GM19372 (cell line): ENCODE results near the gene TRABD2B.

Experiments used
- ATAC-seq: cut with Tn5 transposase; IDR thresholded peaks from one replicate; pipeline ENCODE4 v1.9.1; 2021; ENCODE audit warnings: mild to moderate bottlenecking, low read depth, moderate library complexity; ENCODE audit not compliant: unreplicated experiment

The TRABD2B gene

DNA sequence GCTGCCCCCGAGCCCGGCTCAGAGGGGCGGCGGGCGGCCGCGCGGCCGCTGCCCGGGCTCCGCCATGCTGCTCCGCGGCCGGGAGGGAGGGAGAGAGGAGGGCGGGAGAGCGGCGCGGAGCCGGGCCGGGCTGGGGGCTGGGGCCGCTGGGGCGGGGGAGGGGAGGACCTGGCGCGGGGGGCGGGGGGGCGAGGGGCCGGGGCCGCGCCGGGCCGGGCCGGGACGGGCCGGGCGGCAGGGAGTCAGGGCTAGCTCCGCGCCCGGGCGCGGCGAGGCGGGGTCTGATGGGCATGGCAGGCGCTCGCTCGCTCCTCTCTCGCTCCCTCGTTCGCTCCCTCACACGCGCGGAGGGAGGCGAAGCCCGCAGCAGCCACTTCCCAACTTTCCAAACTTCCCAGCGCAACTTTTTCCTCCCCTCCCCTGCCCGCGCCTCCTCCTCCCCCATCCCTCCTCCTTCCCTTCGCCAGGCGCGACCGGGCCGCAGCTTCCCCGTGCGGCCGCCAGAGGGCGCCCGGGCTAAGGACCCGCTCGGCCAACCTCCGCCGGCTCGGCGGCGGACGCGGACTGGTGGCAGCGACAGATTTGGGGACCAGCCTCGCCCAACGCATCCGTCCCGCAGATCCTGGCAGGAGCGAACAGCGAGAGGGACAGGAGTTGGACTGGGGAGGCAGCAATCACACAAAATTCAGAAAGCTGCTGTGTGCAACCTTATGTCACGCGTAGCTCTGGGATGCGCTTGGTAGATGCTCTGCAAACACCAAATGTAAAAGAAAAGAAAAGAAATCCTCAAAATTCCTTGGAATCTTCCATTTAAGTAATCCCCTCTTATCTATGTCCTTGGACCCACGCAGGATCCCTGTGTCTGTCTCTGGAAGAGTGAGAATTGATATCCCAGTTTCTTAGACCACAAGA lies at the start of gene TRABD2B:
Gene TRABD2B (minus strand): TSS at position 97 of the 912 bp plus-strand sequence.
- ATAC-seq, result peak; percentile 90

DNA sequence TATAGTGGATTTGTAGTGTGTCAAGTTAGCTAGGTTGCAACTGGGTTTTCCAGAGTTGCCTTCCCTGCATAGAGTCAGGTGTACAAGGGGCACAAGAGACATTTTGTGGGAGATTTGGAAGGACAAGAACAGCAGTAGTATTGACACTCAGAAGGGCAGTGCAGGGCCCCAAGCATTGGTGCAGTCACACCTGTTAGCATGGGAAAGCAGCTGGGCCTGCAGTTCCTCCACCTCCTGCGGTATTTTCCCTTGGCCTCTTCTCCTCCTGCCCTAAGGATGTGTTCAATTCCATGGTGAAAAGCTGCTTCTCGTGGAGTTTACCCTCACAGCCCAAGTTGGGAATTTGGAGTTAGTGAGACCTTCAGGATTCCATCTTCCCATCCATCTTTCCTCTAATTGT lies 47.1 kb upstream of the TRABD2B start:
- ATAC-seq, result no peak

DNA sequence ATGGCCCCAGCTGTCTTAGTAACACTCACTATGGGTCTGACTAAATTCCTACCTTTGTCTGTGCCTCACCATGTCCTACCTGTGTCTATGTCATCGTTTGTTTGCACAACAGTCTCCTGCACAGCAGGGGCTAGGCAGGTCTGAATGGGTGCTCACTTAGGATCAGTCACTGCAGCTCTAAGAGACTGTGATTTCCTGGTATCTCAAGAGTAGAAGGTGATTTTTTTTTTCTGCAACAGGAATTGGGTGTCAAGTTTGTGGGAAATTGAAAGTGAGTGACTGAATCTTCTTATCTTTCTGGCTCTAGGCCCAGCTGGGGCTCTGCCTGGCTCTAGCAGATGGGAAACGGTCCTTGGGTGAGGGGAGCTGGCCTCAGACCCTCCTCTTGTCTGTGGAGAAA lies 46.4 kb upstream of the TRABD2B start:
- ATAC-seq, result no peak

DNA sequence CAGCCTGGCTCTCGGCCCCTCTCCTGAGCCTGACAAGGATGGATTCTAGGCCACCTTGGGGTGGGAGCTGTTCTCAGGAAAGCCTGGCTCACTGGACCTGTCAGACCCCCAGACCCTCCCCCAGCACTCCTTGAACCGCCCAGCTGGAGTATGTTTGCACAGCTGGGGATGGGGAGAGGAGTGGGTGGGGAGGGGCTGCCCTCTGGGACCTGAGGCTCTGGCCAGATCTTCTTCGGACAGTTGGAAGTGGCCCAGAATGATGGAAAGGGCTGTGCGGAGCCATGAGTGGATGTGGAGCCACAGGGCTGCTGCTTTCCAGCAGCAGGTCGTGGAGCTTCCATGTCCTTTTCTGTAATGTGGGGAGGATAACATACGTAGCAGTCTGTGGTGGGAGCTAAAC lies 43.0 kb upstream of the TRABD2B start:
- ATAC-seq, result no peak

DNA sequence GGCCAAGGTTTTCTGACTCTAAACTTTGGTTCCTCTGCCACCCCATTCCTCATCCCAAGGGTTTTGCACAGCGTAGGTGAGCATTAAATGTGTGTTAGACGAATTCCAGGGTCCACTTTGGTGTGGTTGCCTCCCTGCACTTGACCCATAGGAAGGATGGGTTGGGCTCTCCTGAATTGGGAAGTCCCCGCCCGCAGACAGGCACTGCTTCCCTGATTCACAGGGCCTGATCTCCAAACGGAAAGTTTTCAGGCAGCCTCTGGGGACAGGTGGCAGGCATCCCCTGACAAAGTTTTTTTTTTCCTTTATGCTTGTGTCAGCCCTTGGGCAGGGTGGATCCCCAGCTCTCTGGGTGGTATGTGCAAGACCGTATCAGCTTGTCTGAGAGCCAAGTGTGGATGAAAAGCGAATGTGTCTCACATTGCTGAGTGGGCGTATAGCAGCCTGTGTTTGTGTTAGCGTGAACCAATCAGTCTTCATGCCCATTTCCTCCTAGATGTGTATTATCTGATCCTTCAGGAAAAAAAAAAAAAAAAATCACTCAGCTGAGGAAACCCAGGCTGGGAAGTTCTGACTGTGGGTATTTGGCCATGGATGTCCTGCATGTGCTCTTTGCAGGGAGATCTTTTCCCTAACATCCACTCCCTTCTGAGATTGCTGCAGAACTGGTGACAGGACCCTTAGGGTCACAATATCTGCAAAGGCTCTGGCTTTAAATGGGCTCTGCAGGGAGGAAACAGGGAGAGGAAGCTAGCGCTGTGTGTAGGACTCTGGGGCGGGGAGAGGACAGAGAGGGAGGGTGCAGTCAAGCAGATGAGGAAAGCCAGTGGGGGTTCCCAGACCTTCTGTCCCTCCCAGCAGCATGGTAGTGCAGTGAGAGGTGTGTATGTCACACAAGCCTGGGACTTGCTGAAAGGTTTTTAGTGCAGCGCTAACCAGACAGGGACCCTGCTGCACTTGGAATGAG lies 42.2 kb upstream of the TRABD2B start:
- no peak for ATAC-seq

DNA sequence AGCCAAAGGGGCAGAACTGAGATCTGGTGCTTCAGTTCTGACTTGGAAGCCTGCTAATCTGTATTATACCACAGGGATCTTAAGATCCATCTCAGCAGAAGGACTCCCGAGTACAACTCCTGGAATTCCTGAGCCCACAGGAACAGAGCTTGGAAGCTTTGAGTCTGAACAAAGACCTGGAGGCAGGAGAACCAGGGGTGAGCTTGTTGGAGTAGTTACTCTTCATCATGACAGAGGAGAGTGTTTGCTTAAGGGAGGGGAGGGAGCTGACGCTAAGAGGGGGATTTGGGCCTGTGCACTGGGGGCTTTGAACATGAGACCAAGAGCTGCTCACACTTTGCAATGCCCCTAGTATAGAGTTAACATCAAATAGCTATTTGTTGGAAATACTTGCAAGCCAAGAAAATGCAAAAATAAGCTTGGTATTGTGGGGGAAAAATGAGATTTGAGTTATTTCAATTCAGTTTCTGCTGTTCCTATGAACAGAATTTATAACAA lies 41.1 kb upstream of the TRABD2B start:
- ATAC-seq, result no peak

DNA sequence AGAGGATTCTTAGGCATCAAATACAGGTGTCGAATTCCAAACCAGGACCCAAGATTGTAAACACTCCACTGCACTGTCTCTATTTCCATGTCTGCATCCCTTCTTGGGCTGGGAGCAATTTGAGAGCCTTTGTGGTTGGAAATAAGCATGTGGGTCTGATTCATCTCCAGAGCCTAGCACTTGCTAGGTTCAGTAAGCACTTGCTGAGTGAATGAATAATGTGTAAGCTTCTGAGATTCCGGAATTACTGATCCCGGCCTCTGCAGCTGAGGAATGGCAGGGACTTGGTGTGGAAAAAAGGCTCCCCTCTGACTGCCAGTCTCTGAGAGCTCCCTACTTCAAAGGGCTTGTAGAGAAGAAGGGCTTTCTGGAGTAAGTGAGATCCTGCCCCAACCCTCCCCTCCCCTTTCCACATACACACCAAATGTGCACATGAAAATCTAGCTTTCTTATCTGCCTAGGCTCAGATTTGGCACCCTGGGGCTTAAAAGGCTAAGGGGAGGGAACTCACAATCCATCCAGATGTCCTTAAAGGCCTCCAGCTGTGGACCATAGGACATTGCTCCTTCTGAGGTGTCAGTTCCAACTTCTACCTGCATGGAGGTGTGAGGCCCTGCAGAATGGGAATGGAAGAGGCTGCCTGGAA lies 39.6 kb upstream of the TRABD2B start:
- ATAC-seq, result no peak

DNA sequence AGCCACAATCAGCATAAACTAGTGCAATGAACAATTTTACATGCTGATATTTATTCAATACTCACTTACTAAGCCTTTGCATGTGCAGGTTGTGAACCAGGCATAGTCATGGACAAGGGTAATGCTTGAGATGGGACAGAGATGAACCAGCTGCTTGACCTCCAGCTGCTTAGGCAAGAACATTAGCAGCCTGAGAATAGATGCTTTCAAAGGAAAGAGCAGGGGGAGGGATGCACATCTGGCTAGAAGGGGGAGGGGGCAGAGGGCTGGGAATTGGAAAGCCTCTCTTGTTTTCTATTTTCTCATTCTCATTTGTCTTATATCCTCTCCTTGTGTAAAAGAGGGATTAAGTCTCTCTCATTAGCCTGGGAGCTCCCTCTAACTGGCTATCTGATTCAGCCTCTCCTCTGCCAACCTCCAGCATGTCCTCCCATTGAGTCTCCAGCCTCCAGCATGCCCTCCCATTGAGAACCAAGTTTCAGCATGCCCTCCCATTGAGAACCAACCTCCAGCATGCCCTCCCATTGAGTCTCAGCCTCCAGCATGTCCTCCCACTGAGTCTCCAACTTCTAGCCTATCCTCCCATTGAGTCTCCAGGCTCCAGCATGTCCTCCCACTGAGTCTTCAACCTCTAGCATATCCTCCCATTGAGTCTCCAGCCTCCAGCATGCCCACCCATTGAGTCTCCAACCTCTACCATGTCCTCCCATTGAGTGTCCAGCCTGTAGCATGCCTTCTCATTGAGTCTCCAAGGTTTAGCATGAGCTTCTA lies 38.4 kb upstream of the TRABD2B start:
- ATAC-seq, result no peak

DNA sequence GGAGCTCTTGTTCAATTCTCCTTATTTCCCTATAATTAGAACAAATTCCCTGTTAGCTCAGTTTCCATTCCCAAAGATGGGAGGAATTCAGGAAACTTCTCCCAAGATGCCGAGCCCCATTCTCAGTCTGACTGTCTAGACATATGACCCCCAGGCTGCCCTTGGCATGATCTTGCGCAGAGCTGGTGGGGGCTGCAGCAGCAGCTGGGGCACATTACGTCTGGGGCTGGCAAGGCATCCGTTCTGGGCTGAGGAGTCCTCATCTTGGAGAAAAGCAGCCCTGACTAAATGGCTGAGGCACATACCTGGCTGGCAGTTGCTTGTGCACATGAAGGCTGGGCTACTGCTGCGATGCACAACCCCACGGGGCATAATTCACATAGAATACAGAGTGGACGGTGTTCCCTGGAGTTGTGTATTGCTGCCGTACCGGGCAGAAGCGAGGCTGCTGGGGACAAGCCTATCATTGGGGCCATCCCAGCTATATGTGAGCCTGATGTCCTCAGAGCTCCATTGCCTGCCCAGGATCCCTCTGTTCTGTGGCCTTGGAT lies 36.4 kb upstream of the TRABD2B start:
- no peak for ATAC-seq

DNA sequence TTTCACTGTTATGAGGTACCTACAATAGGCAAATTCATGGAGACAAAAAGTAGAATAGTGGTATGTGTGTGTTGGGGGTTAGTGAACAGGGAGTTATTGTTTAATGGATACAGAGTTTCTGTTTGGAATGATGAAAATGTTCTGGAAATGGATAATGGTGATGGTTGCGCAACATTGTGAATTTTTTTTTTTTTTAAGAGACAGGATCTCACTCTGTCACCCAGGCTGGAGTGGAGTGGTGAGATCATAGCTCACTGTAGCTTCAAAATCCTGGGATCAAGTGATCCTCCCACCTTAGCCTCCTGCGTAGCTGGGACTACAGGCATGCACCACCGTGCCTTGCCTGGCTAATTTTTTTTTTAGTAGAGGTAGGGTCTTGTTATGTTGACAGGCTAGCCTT lies 34.5 kb upstream of the TRABD2B start:
- no peak for ATAC-seq

DNA sequence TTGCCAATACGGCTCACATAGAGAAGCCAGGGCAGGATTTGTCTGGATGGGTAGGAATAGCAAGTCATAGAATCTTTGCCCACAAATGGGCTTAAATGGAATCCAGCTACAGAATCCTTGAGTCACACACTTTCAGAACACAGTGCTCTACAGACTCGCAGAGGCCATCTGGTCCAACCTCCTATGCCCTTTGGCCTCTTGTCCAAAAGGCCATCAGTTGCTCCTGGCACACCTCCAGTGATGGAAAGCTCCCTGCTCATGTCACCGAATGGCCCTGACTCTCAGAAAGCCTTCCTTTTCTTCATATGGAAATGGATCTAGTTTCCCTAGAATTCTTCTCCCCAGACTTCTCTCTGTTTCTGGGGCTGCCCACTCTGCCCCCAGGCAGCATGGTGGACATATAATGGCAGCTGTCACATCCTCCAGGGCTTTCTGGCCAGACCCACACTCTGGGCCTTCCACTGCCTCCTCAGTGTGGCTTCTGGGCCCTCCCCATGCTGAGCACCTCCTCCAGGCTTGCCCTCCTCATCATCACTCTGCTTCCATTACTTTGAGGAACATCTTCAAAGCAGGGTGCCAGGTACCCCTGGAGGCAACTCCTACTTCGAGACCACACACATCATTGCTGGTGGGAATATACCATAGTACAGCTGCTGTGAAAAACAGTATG lies 33.6 kb upstream of the TRABD2B start:
- no peak for ATAC-seq

DNA sequence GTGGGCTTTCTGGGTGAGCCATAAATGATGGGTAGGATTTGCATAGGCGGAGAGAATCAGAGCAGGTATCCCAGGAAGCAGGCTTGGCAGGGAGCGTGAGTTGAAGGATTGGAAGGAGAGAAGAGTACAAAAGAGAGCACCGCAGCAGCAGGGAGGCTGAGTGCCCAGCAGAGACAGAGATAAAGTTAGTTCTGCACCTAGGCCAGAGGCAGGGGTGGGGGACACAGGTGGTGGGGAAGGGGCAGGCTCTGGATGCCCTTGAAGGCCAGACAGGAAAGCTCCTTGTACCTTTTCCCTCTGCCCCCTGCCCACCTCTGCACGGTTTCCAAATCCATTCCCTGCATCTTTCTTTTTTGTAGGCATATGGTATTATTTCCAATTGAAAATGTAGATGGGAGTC lies 33.0 kb upstream of the TRABD2B start:
- no peak for ATAC-seq

DNA sequence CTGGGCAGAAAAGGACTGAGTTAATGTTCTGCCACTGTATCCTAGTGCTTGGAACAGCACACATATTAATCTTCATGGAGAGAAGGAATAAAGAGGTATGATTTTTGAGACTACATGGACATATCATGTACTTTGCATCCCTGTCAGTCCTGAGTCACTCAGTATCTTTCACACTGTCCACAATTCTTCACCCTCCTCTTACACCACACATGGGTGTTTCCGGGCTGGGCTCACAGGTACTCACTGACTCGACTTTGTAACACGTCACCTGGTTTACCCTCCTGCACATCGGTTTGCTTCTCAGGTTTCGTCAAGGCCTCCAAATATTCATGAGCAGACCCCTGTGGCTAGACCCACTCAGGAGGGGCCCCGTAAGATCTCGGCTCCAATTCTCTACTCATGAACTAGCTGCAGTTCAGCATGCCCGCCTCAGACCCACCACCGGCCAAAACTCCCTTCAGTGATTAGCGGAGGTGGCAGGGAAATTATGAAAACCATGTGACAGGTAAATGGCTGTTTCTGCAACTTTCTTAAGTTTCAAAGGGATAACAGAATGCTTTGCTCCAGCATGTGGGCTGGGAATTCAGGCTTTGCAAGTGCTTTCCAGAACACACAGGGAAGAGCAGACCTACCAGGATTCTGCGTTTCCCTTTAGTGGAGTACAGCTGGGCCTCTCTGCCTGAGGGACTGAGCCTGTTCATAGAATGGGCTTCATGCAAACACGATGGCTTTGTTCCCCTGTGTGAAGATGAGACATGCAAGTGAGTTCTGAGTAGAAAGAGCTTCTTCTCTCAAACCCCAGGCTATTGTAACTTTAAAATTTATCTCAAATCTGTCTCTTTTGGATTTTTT lies 31.3 kb upstream of the TRABD2B start:
- ATAC-seq, result no peak

DNA sequence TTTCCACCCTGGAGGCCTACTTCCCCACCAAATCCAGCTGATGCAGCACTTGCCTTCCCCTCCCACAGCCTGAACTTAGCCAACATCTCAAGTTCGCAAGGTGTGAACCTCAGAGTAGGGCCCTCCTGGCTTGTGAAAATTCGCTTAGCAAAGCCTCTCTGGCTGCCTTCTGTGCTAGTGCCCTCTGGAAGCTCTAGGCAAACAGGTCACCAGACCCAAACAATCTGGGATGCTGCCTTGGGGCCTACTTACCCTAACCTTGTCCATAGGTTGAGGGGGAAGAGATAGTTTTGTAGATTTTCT lies 30.3 kb upstream of the TRABD2B start:
- no peak for ATAC-seq

DNA sequence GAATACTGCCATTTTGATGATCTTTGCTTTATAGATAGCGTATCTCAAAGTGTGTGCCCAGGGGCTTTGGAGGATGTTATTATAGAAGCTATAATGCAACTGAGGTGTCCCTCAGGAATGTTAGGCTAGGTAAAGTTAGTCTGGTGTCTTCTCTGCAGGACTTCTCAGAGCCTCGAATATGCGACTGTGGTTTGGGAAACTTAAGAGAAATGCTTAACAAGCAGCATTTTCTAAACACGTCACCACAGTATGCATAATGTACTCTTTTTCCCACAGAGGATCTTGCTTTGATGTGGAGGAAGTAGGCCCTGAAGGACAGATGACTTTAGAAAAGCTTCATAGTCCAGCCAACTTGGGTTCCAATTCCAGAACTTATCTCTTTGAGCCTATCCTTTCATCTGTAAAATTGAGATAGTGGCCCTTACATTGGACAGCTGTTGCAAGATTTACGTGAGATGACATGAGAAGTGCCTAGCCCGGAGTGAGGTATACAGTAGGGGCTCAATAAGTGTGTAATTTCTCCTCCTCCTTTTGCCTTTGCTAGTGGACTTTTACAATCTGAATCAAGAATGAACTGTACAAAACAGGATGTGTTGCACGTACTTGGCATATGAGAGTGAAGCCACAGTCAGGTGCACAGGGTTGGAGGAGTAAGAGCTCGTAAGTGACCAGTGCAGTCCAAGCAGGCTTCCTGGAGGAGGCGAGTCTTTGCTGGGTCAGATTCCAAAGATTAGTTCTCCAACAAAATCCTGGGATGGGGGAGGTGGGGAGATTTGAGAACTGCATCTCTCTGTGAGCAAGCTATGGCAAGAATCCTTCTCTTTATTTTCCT lies 29.7 kb upstream of the TRABD2B start:
- no peak for ATAC-seq

DNA sequence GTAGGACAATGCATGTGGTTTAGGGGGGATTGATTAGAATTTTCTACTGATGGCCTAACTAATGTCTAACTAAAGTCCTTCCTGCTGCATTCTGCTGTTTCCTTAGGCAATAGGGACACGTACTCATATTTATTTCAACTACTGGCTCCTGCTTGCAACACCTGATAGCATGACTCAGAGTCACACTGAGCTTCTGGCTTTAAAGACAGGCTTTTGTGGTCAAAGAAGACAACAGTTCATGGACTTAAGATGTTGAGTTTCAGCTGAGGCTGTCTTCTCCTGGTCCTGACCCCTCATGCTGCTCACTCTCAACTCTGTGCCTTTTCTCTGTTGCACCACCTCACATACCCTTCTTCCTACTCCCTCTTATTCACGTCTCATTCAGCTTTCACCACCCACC lies 29.1 kb upstream of the TRABD2B start:
- ATAC-seq, result no peak

DNA sequence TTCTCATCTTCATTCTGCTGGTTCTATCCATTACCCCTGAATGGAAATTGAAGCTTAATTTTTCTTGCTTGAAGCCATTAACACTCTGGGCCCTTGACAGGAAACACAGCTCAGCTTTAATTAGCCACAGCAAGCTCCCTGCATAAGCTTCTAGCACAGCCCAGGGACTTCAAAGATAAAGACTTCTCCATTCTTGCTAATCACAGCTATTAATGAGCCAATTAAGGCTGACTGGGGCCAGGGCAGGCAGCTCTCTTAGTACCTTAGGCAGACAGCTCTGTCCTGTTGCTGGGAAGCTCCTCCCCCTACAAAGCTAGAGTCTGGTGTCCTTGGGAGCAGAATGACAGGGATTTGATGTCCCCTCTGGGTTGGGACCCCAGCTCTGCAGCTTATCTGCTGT lies 27.9 kb upstream of the TRABD2B start:
- no peak for ATAC-seq

DNA sequence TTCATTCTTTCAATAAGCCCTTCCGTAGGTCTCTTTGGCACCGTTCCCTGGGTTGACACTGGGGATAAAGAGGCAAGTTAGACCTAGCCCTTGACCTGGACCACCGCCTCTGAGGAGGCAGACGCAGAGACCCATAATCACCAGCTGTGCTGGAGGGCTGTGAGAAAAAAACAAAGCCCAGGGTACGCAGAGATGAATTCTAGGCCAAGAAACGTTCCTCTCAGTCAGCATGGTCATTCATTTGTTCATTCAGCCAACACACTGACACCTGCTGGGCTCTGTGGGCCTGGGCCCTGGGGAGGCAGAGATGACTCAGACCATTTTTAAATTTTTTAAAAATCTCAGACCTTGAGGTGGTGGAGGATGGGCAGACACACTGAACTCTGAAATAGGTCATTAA lies 26.3 kb upstream of the TRABD2B start:
- no peak for ATAC-seq
